Hepatocyte (in vitro differentiated cells): ENCODE measurements around the gene PLXNC1.

ENCODE experiments used
- EZH2 ChIP-seq: fragments of 200-600 bp; sonication (generic); IDR thresholded peaks from 2 replicates; pipeline ENCODE4 v1.6.1; 2016; ENCODE audit warnings: antibody characterized with exemption, mild to moderate bottlenecking, borderline replicate concordance
- EZH2phosphoT487 ChIP-seq: fragments of 200-600 bp; sonication (generic); IDR thresholded peaks from one replicate; pipeline ENCODE4 v1.6.1; 2018; ENCODE audit warnings: antibody characterized with exemption, mild to moderate bottlenecking, low read depth, moderate library complexity; ENCODE audit not compliant: unreplicated experiment, severe bottlenecking
- TF ChIP-seq, protein P1 (sequence below): fragments of 200-600 bp; sonication (generic); IDR thresholded peaks from 2 replicates; pipeline ENCODE4 v1.5.1; 2016; ENCODE audit warnings: antibody characterized with exemption, mild to moderate bottlenecking; ENCODE audit not compliant: poor library complexity

DNA sequence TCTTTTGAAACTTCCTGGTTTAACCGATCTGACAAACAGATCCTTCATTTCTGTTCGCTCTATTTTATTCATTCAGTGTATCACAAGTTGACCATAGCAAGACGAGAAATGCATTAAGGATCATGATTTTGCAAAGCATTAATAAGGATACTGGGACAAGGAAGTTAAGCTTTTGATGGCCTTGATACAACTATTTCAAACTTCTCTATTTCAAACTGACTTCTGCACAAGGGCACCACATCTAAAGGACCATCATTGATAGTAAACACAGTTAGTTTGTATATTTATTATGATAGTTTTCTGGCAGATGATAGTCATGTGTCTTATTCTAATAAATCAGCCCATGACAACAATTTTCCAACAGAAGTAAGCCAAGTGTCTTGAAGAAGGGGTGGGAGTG, 25.8 kb upstream of the PLXNC1 start:
- TF ChIP-seq, protein P1, sequence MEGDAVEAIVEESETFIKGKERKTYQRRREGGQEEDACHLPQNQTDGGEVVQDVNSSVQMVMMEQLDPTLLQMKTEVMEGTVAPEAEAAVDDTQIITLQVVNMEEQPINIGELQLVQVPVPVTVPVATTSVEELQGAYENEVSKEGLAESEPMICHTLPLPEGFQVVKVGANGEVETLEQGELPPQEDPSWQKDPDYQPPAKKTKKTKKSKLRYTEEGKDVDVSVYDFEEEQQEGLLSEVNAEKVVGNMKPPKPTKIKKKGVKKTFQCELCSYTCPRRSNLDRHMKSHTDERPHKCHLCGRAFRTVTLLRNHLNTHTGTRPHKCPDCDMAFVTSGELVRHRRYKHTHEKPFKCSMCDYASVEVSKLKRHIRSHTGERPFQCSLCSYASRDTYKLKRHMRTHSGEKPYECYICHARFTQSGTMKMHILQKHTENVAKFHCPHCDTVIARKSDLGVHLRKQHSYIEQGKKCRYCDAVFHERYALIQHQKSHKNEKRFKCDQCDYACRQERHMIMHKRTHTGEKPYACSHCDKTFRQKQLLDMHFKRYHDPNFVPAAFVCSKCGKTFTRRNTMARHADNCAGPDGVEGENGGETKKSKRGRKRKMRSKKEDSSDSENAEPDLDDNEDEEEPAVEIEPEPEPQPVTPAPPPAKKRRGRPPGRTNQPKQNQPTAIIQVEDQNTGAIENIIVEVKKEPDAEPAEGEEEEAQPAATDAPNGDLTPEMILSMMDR = no peak
- TF ChIP-seq EZH2 (no peak), EZH2phosphoT487 (no peak)
